Thyroid gland (tissue), 4 donors: Measurements from ENCODE around the gene LRRC8D. TPM values are rescaled to one million over a fixed set of nuclear protein-coding genes. Genes with fewer than 3 reads are reported as not detected.
A peak's percentile ranks its signal among the peaks of the same experiment; 100 is the strongest.

ENCODE experiments used
- DNase-seq, 2 donors: peaks; one replicate each; pipeline ENCODE4 v3.0.0-alpha.2; 2019
- H3K27ac ChIP-seq, 3 donors: fragments of 200-600 bp; sonication (generic); 1 replicate in 2 of 3; 2 replicates in 1 of 3; pipeline ENCODE4 v1.5.1; 2016 to 2019; ENCODE audit warnings: mild to moderate bottlenecking in 1 of 3, moderate library complexity in 1 of 3
- H3K27me3 ChIP-seq: fragments of 200-600 bp; sonication (generic); one replicate; pipeline ENCODE4 v1.5.1; 2019
- H3K36me3 ChIP-seq, 2 donors: fragments of 200-600 bp; sonication (generic); one replicate each; pipeline ENCODE4 v1.5.1; 2016 to 2019
- H3K4me1 ChIP-seq, 2 donors: fragments of 200-600 bp; sonication (generic); one replicate each; pipeline ENCODE4 v1.5.1; 2017 to 2019
- H3K4me3 ChIP-seq, 3 donors: fragments of 200-600 bp; sonication (generic); replicated peaks in 1 of 3; 1 replicate in 2 of 3; 2 replicates in 1 of 3; pipeline ENCODE4 v1.5.1; 2016; ENCODE audit warnings: mild to moderate bottlenecking in 1 of 3
- H3K9me3 ChIP-seq: fragments of 200-600 bp; sonication (generic); one replicate; pipeline ENCODE4 v1.5.1; 2017
- CTCF ChIP-seq, 6 experiments: fragments of 200-600 bp in 3 of 6; fragments of 450-650 bp in 3 of 6; sonication (generic) in 3 of 6; IDR thresholded peaks; one replicate each; pipeline ENCODE4 v1.5.1; 2016 to 2019; ENCODE audit warnings: antibody characterized with exemption in 6 of 6, mild to moderate bottlenecking in 2 of 6, inconsistent platforms in 1 of 6, moderate library complexity in 1 of 6
- POLR2A ChIP-seq, 2 donors: fragments of 450-650 bp; IDR thresholded peaks; one replicate each; pipeline ENCODE4 v1.6.1; 2017; ENCODE audit warnings: antibody characterized with exemption in 2 of 2, mild to moderate bottlenecking in 2 of 2, moderate library complexity in 1 of 2
- WGBS, 2 donors: methylation state at CpG; one replicate each; pipeline ENCODE4 v1.1.5; 2017; 5-methylcytosine and 5-hydroxymethylcytosine counted together
- intact Hi-C: fragments of 100-400 bp; cut with DNase I; formaldehyde crosslinking; loops from one replicate; pipeline ENCODE4 v1.15.1; 2023
- total RNA-seq, 4 donors: library from RNA; depleted of rRNA; stranded (reverse); fragments of >200 nt; gene quantifications; one replicate each; pipeline ENCODE4 v1.2.3, GENCODE V29; 2016

LRRC8D gene
- total RNA-seq, 4 donors from 2014 or later: 21.1 to 46.7 (median 35.3) TPM

DNA sequence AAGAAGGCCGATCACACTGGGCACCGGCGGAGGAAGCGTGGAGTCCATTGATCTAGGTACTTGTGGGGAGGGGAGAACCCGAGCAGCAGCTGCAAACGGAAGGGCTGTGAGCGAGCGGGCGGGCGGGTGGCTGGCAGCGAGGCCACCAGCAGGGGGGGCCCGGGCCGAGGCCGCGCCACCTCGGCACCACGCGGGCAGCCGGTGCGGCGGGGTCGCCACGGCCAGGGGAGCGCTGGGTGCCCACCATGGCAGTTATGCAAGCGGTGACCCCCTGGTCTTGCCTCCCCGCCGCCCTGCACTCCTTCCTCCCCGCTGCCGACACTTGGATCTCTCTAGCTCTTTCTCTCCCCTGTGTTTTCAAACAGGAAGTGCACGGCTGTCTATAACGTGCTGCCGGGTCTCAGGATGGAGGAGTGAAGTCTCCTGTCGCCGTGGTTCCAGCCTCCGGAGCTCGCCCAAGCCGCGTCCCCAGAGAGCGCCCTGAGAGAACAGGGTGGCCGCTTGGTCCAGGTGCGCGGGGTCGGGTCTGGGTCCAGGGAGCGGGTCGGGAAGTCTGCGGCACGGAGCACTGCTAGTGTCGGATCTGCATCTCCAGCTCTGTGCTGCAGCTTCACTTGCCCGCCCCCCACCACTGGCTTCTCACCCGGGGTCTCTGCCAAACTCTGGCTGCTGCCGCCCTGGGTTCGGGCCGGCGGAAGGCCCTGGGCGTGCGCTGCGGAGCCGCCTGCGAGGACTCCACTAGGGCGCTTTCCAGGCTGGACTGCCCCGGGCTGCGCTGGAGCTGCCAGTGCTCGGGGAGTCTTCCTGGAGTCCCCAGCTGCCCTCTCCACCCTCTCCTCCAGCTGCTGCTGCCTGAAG is 22.7 kb downstream of the LRRC8D start:
- DNase-seq: peak; percentile 64 to 65
- Histone ChIP-seq H3K4me1 (peaks cover 4 to 14% of the 10 kb centered on the region in 2 donors), H3K27me3 (no peaks in the 10 kb centered on the region), H3K27ac (peak overlapping the region in 2 of 3 donors; percentile 62 to 69), H3K36me3 (no peaks in the 10 kb centered on the region), H3K9me3 (no peaks in the 10 kb centered on the region), H3K4me3 (peak overlapping the region; percentile 51 to 77 (median 66))
- intact Hi-C loops: loop anchor here (10.0 kb wide), 1 partner anchor 51 kb away; no protein-coding TSS in a partner anchor
- WGBS, 2 donors: 2 to 7% methylated on average over 33 to 37 of the region's 63 CpGs
- TF ChIP-seq CTCF (IDR thresholded peaks at IDR 0.05) (peak in 5 of 6 experiments; percentile 8 to 84 (median 71)), POLR2A (IDR thresholded peaks at IDR 0.05) (peak in 1 of 2 donors; percentile 7)

DNA sequence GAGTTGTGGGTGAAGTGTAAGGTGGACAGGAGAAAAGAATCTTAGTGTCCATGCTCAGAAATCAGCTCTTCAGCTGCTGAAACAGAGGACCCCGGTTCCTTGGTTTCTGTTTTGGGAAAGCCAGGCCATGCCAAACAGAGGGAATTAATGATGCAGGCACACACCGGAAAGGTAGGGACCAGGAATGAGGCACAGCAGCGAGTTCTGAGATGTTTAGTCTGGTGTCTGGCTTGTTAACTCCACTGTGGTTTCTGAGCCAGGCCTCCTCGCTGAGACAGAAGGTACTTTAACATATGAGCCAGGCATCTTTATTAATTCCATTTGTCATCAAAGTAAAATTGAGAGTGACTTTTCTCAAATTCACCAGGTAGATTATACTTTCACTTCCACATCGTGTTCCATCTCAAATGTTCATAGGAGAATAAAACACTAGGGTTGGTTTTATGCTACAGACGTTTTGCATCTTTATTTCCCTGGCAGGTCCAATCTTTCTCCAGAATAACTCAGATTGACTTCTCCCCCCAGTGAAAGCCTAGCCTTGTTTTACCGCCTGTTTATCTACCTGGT is 23.5 kb downstream of the LRRC8D start:
- H3K9me3 ChIP-seq: no peaks in the 10 kb centered on the region

DNA sequence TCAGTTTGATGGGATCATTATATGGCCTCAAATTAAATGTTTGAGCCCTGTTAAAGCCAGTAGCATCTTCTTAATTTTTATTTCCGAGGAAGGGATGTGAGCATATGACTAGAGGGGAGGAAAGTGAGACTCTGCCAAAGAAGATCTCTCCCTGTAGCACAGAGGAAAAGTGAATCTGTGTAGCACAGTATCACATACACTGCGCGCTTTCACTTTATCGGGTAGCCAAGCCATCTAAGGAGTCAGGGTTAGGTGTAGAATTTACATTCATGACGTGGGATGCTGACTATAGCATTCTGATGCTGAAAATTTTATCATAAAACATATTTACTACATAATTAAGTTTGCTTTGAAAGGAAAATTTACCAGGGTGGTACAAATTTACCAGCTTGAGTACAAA is 24.0 kb downstream of the LRRC8D start:
- Histone ChIP-seq H3K27ac (no peak overlapping the region), H3K4me3 (no peak overlapping the region), H3K4me1 (peaks cover 4 to 14% of the 10 kb centered on the region in 2 donors), H3K27me3 (no peaks in the 10 kb centered on the region), H3K36me3 (no peaks in the 10 kb centered on the region), H3K9me3 (no peaks in the 10 kb centered on the region)
- 92 to 95% methylated on average over 5 of the region's 5 CpGs for WGBS, 2 donors
- intact Hi-C loops: loop anchor here (10.0 kb wide), 1 partner anchor 50 kb away; no protein-coding TSS in a partner anchor
- DNase-seq: no peak
- TF ChIP-seq POLR2A (IDR thresholded peaks at IDR 0.05) (no peak), CTCF (IDR thresholded peaks at IDR 0.05) (no peak)

More for the DNA sequence above, 23.5 kb downstream of the LRRC8D start:
- intact Hi-C loops: loop anchor here (10.0 kb wide), 1 partner anchor 50 kb away; no protein-coding TSS in a partner anchor
- Histone ChIP-seq H3K27me3 (no peaks in the 10 kb centered on the region), H3K27ac (peak overlapping the region in 1 of 3 donors; percentile 69), H3K36me3 (no peaks in the 10 kb centered on the region), H3K4me3 (peak overlapping the region in 1 of 3 donors; percentile 66), H3K4me1 (peaks cover 4 to 14% of the 10 kb centered on the region in 2 donors)
- no peak for TF ChIP-seq POLR2A (IDR thresholded peaks at IDR 0.05)
- no peak for TF ChIP-seq CTCF (IDR thresholded peaks at IDR 0.05)
- no peak for DNase-seq
- 88 to 93% methylated on average over 7 of the region's 7 CpGs for WGBS, 2 donors

DNA sequence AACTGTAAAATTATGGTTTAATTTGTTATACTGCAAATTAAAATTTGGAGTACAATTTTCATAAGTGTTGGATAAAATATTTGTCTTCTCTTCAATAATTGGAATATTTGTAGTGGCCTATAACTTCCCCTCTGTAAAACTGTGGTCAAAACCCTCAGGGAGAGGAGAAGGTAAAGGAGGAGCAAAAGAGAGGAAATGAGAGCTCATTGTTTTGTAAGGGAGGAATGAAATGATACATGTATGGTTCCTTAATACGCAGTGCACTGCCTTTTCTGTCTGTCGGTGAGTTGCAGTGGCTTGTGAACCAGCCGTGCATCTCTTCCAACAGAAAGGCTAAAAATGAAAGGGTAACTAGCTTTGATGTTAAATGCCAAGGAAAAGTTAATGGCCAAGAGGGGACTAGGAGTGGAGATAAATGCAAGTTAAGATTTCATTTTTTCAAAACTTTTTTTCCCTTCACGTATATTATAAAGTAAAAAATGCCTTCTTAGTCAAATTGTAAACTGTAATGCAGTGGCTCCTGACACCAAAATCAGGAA is 26.4 kb downstream of the LRRC8D start:
- Histone ChIP-seq H3K4me1 (peaks cover 4 to 13% of the 10 kb centered on the region in 2 donors), H3K27me3 (no peaks in the 10 kb centered on the region), H3K4me3 (no peak overlapping the region), H3K36me3 (no peaks in the 10 kb centered on the region), H3K27ac (no peak overlapping the region), H3K9me3 (no peaks in the 10 kb centered on the region)
- DNase-seq: no peak
- intact Hi-C loops: loop anchor here (10.0 kb wide), 1 partner anchor 48 kb away; no protein-coding TSS in a partner anchor
- 84 to 91% methylated on average over 4 of the region's 4 CpGs for WGBS, 2 donors
- TF ChIP-seq POLR2A (IDR thresholded peaks at IDR 0.05) (no peak), CTCF (IDR thresholded peaks at IDR 0.05) (no peak)
